Naive thymus-derived CD4-positive, alpha-beta T cell (primary cell): ENCODE data around the gene ROR2. TPM values are rescaled to one million over a fixed set of nuclear protein-coding genes. Genes with fewer than 3 reads are reported as not detected.
A peak's percentile ranks its signal among the peaks of the same experiment; 100 is the strongest.

ENCODE experiments used
- ATAC-seq: fragments of 150-1000 bp; cut with Tn5 transposase; 2 replicates; pipeline ENCODE4 v1.10.0; 2021; ENCODE audit warnings: mild to moderate bottlenecking, moderate library complexity
- CTCF ChIA-PET: fragments of 350-600 bp; sonication (Branson Sonifier 250); formaldehyde crosslinking; loops from one replicate; lab custom pipeline; 2021; ENCODE audit warnings: antibody characterized with exemption; lab: Charles Lee
- POLR2A ChIA-PET: fragments of 350-600 bp; sonication (Branson Sonifier 250); formaldehyde crosslinking; loops from one replicate; lab custom pipeline; 2021; ENCODE audit warnings: antibody characterized with exemption, inconsistent platforms; lab: Charles Lee
- DNase-seq, 9 donors: peaks; one replicate each; pipeline versions ENCODE4 v3.0.0 to v3.0.0-alpha.2; 2020 to 2022; ENCODE audit warnings: mixed read lengths in 1 of 9
- H3K27ac ChIP-seq: one replicate; pipeline ENCODE4 v1.7.0; 2013; ENCODE audit warnings: mild to moderate bottlenecking, low read depth, low read length, moderate library complexity
- H3K27me3 ChIP-seq, 2 donors: one replicate each; pipeline ENCODE4 v1.7.0; 2013; ENCODE audit warnings: low read length in 2 of 2, mild to moderate bottlenecking in 2 of 2, moderate library complexity in 2 of 2; ENCODE audit not compliant: control insufficient read depth in 2 of 2, insufficient read depth in 2 of 2
- H3K36me3 ChIP-seq, 3 experiments: 1 replicate in 2 of 3; 2 replicates in 1 of 3; pipeline ENCODE4 v1.7.0; 2013; ENCODE audit warnings: low read length in 3 of 3, mild to moderate bottlenecking in 3 of 3, moderate library complexity in 1 of 3; ENCODE audit not compliant: insufficient read depth in 3 of 3, control insufficient read depth in 2 of 3
- H3K4me1 ChIP-seq, 2 donors: one replicate each; pipeline ENCODE4 v1.7.0; 2013; ENCODE audit warnings: low read length in 2 of 2, mild to moderate bottlenecking in 2 of 2, moderate library complexity in 1 of 2; ENCODE audit not compliant: control insufficient read depth in 2 of 2, insufficient read depth in 2 of 2
- H3K4me3 ChIP-seq: 2 replicates; pipeline ENCODE4 v1.7.0; 2013; ENCODE audit warnings: mild to moderate bottlenecking, low read length
- H3K9me3 ChIP-seq, 3 experiments: 1 replicate in 2 of 3; 2 replicates in 1 of 3; pipeline ENCODE4 v1.7.0; 2013; ENCODE audit warnings: low read length in 3 of 3; ENCODE audit not compliant: control insufficient read depth in 2 of 3
- H3K27ac Mint-ChIP-seq, 9 donors: one replicate each; pipeline ENCODE4 v1.8.0; 2020 to 2022; ENCODE audit warnings: mixed read lengths in 9 of 9, mild to moderate bottlenecking in 8 of 9, moderate library complexity in 5 of 9, inconsistent platforms in 2 of 9
- H3K27me3 Mint-ChIP-seq, 5 donors: one replicate each; pipeline ENCODE4 v1.8.0; 2021 to 2022; ENCODE audit warnings: mixed read lengths in 5 of 5, mild to moderate bottlenecking in 1 of 5
- H3K36me3 Mint-ChIP-seq, 5 donors: one replicate each; pipeline ENCODE4 v1.8.0; 2020 to 2022; ENCODE audit warnings: mixed read lengths in 5 of 5, mild to moderate bottlenecking in 3 of 5, inconsistent platforms in 1 of 5
- H3K4me1 Mint-ChIP-seq, 7 donors: one replicate each; pipeline ENCODE4 v1.8.0; 2020 to 2022; ENCODE audit warnings: mixed read lengths in 7 of 7, mild to moderate bottlenecking in 3 of 7, inconsistent platforms in 1 of 7
- H3K4me3 Mint-ChIP-seq, 10 donors: one replicate each; pipeline ENCODE4 v1.8.0; 2020 to 2022; ENCODE audit warnings: mild to moderate bottlenecking in 10 of 10, mixed read lengths in 10 of 10, moderate library complexity in 6 of 10, inconsistent platforms in 2 of 10
- H3K9me3 Mint-ChIP-seq, 11 donors: one replicate each; pipeline ENCODE4 v1.8.0; 2020 to 2022; ENCODE audit warnings: mixed read lengths in 11 of 11, mild to moderate bottlenecking in 4 of 11, inconsistent platforms in 1 of 11, moderate library complexity in 1 of 11
- intact Hi-C, 2 donors: fragments of 100-400 bp; cut with micrococcal nuclease; formaldehyde crosslinking; loops; one replicate each; pipeline ENCODE4 v1.15.1; 2023
- polyA plus RNA-seq, 2 donors: library from polyadenylated mRNA; unstranded; fragments of 300-500 nt; fragmentation: Illumina TruSeq; gene quantifications; one replicate each; pipeline ENCODE4 v1.2.3, GENCODE V29; 2021
- total RNA-seq, 6 experiments: library from RNA in 5 of 6; stranded (reverse) in 5 of 6; gene quantifications; 1 replicate in 5 of 6; 2 replicates in 1 of 6; pipeline ENCODE4 v1.2.3 and lab custom pipeline; 2021 to 2026

Gene ROR2
- total and polyA plus RNA-seq, 7 experiments from 2014 or later: 0.48 to 2.1 TPM; not detected in 5

- Histone ChIP-seq H3K4me3 (no peak overlapping the region), H3K36me3 (no peaks in the 10 kb centered on the region), H3K4me1 (no peaks in the 10 kb centered on the region), H3K27ac (no peak overlapping the region), H3K27me3 (no peaks in the 10 kb centered on the region), H3K9me3 (no peaks in the 10 kb centered on the region)
- intact Hi-C loops: no loop called here
- Mint-ChIP-seq H3K27me3 (peaks cover 18 to 52% (median 37%) of the 10 kb centered on the region in 5 donors), H3K27ac (no peak overlapping the region), H3K4me3 (no peak overlapping the region), H3K9me3 (peaks cover 0 to 2% (median 0%) of the 10 kb centered on the region in 11 donors), H3K36me3 (no peaks in the 10 kb centered on the region), H3K4me1 (peaks cover 10 to 33% (median 17%) of the 10 kb centered on the region in 7 donors)
- ChIA-PET CTCF (no interaction called here), POLR2A (no interaction called here)
- ATAC-seq: no peak
- no peak for DNase-seq
Measured at GRCh38 chr9:91843093-91843492, 106.9 kb downstream of the ROR2 start.

GRCh38 chr9:91842358-91843049, 107.5 kb downstream of the ROR2 start:
- Mint-ChIP-seq H3K4me1 (peaks cover 6 to 30% (median 11%) of the 10 kb centered on the region in 7 donors), H3K9me3 (peaks cover 0 to 2% (median 0%) of the 10 kb centered on the region in 11 donors), H3K27me3 (peaks cover 18 to 52% (median 37%) of the 10 kb centered on the region in 5 donors), H3K27ac (no peak overlapping the region), H3K36me3 (no peaks in the 10 kb centered on the region), H3K4me3 (no peak overlapping the region)
- ChIA-PET CTCF (no interaction called here), POLR2A (no interaction called here)
- ATAC-seq: no peak
- H3K36me3 ChIP-seq: no peaks in the 10 kb centered on the region
- no peaks in the 10 kb centered on the region for H3K27me3 ChIP-seq
- no peaks in the 10 kb centered on the region for H3K9me3 ChIP-seq
- no peak for DNase-seq
- no peaks in the 10 kb centered on the region for H3K4me1 ChIP-seq
- no peak overlapping the region for H3K27ac ChIP-seq
- intact Hi-C loops: no loop called here
- H3K4me3 ChIP-seq: no peak overlapping the region

GRCh38 chr9:91841591-91841990, 108.4 kb downstream of the ROR2 start:
- no peak for ATAC-seq
- POLR2A ChIA-PET: no interaction called here
- peaks cover 0 to 2% (median 0%) of the 10 kb centered on the region in 11 donors for H3K9me3 Mint-ChIP-seq

GRCh38 chr9:91840882-91841281, 109.1 kb downstream of the ROR2 start:
- Mint-ChIP-seq H3K4me1 (peaks cover 5 to 22% (median 10%) of the 10 kb centered on the region in 7 donors), H3K27ac (no peak overlapping the region), H3K4me3 (peak overlapping the region in 1 of 10 donors; percentile 10), H3K9me3 (peaks cover 0 to 2% (median 0%) of the 10 kb centered on the region in 11 donors), H3K27me3 (peaks cover 13 to 57% (median 40%) of the 10 kb centered on the region in 5 donors), H3K36me3 (no peaks in the 10 kb centered on the region)
- intact Hi-C loops: no loop called here
- ChIA-PET POLR2A (no interaction called here), CTCF (no interaction called here)
- H3K27ac ChIP-seq: no peak overlapping the region
- H3K9me3 ChIP-seq: no peaks in the 10 kb centered on the region
- no peaks in the 10 kb centered on the region for H3K36me3 ChIP-seq
- H3K27me3 ChIP-seq: no peaks in the 10 kb centered on the region
- ATAC-seq: no peak
- H3K4me1 ChIP-seq: no peaks in the 10 kb centered on the region
- no peak overlapping the region for H3K4me3 ChIP-seq
- no peak for DNase-seq

More at GRCh38 chr9:91841591-91841990, 108.4 kb downstream of the ROR2 start:
- Mint-ChIP-seq H3K27me3 (peaks cover 13 to 54% (median 37%) of the 10 kb centered on the region in 5 donors), H3K36me3 (no peaks in the 10 kb centered on the region), H3K27ac (no peak overlapping the region), H3K4me3 (peak overlapping the region in 1 of 10 donors; percentile 35), H3K4me1 (peaks cover 5 to 22% (median 10%) of the 10 kb centered on the region in 7 donors)
- H3K9me3 ChIP-seq: no peaks in the 10 kb centered on the region
- H3K36me3 ChIP-seq: no peaks in the 10 kb centered on the region
- H3K27me3 ChIP-seq: no peaks in the 10 kb centered on the region
- no peak overlapping the region for H3K4me3 ChIP-seq
- intact Hi-C loops: no loop called here
- H3K4me1 ChIP-seq: no peaks in the 10 kb centered on the region
- DNase-seq: no peak
- CTCF ChIA-PET: no interaction called here
- H3K27ac ChIP-seq: no peak overlapping the region

- no peaks in the 10 kb centered on the region for H3K27me3 ChIP-seq
- intact Hi-C loops: no loop called here
- no peaks in the 10 kb centered on the region for H3K36me3 ChIP-seq
- H3K27me3 Mint-ChIP-seq: peaks cover 13 to 61% (median 42%) of the 10 kb centered on the region in 5 donors
- ATAC-seq: no peak
- H3K4me1 ChIP-seq: no peaks in the 10 kb centered on the region
- H3K4me1 Mint-ChIP-seq: peaks cover 5 to 22% (median 10%) of the 10 kb centered on the region in 7 donors
- ChIA-PET POLR2A (no interaction called here), CTCF (no interaction called here)
- H3K27ac Mint-ChIP-seq: peak overlapping the region in 1 of 9 donors; percentile 50
- no peak overlapping the region for H3K4me3 Mint-ChIP-seq
- no peak overlapping the region for H3K27ac ChIP-seq
- no peak for DNase-seq
- H3K9me3 Mint-ChIP-seq: peaks cover 0 to 2% (median 0%) of the 10 kb centered on the region in 11 donors
- no peaks in the 10 kb centered on the region for H3K36me3 Mint-ChIP-seq
- no peak overlapping the region for H3K4me3 ChIP-seq
- H3K9me3 ChIP-seq: no peaks in the 10 kb centered on the region
Measured at GRCh38 chr9:91840469-91840868, 109.6 kb downstream of the ROR2 start.

- Mint-ChIP-seq H3K27ac (peak overlapping the region in 1 of 9 donors; percentile 50), H3K4me3 (no peak overlapping the region), H3K4me1 (peaks cover 5 to 20% (median 10%) of the 10 kb centered on the region in 7 donors), H3K36me3 (no peaks in the 10 kb centered on the region), H3K27me3 (peaks cover 13 to 64% (median 46%) of the 10 kb centered on the region in 5 donors), H3K9me3 (peaks cover 0 to 2% (median 0%) of the 10 kb centered on the region in 11 donors)
- ChIA-PET POLR2A (no interaction called here), CTCF (no interaction called here)
- H3K4me3 ChIP-seq: no peak overlapping the region
- no peak for DNase-seq
- H3K27me3 ChIP-seq: no peaks in the 10 kb centered on the region
- no peaks in the 10 kb centered on the region for H3K9me3 ChIP-seq
- H3K4me1 ChIP-seq: no peaks in the 10 kb centered on the region
- intact Hi-C loops: no loop called here
- ATAC-seq: no peak
- no peak overlapping the region for H3K27ac ChIP-seq
- H3K36me3 ChIP-seq: no peaks in the 10 kb centered on the region
Measured at GRCh38 chr9:91839926-91840465, 110.0 kb downstream of the ROR2 start.
